Panc1 (cell line): ENCODE measurements around the gene TMEM141. TPM values are rescaled to one million over a fixed set of nuclear protein-coding genes. Genes with fewer than 3 reads are reported as not detected.

Source experiments
- ATAC-seq: fragments of 200-7000 bp; cut with Tn5 transposase; 2 replicates; pipeline ENCODE4 v1.9.1; 2020; ENCODE audit warnings: mild to moderate bottlenecking, moderate library complexity
- BruUV-seq: library from RNA; stranded (reverse); fragments of 400-500 nt; replicated peaks from 2 replicates; lab custom pipeline; 2021; lab: Mats Ljungman, UMichigan
- CTCF ChIA-PET: fragments of 300-600 bp; sonication (Branson Sonifier 250); formaldehyde crosslinking; loops from one replicate; lab custom pipeline; 2022; ENCODE audit warnings: antibody characterized with exemption; lab: Charles Lee
- POLR2A ChIA-PET: fragments of 300-600 bp; sonication (Branson Sonifier 250); formaldehyde crosslinking; loops from one replicate; lab custom pipeline; 2022; ENCODE audit warnings: antibody characterized with exemption; lab: Charles Lee
- DNase-seq: peaks from one replicate; pipeline ENCODE4 v3.0.0-alpha.2; 2010; ENCODE audit warnings: low read depth, low spot score
- H3K27ac ChIP-seq: 2 replicates; pipeline ENCODE4 v1.5.1; 2011; ENCODE audit warnings: mild to moderate bottlenecking, low read length, inconsistent platforms
- H3K27me3 ChIP-seq: fragments of 200-500 bp; sonication (Bioruptor generic); 2 replicates; pipeline ENCODE4 v1.6.0; 2014; ENCODE audit warnings: low read length, inconsistent platforms; ENCODE audit not compliant: control insufficient read depth, insufficient read depth
- H3K36me3 ChIP-seq: fragments of 200-500 bp; sonication (Bioruptor generic); 2 replicates; pipeline ENCODE4 v1.5.1; 2014; ENCODE audit warnings: inconsistent platforms, mild to moderate bottlenecking, low read length, moderate library complexity; ENCODE audit not compliant: control insufficient read depth, insufficient read depth
- H3K4me1 ChIP-seq: 2 replicates; pipeline ENCODE4 v1.5.1; 2011; ENCODE audit warnings: inconsistent platforms, mild to moderate bottlenecking, low read length, moderate library complexity; ENCODE audit not compliant: control insufficient read depth, insufficient read depth
- H3K4me3 ChIP-seq, 2 experiments: 2 replicates each; pipeline ENCODE4 v1.5.1; 2011 to 2012; ENCODE audit warnings: low read depth in 2 of 2, low read length in 2 of 2, mild to moderate bottlenecking in 2 of 2, inconsistent platforms in 1 of 2, moderate library complexity in 1 of 2
- H3K9me3 ChIP-seq: fragments of 200-500 bp; sonication (Bioruptor generic); 2 replicates; pipeline ENCODE4 v1.5.1; 2014; ENCODE audit warnings: low read depth, mild to moderate bottlenecking, inconsistent platforms, low read length, moderate library complexity; ENCODE audit not compliant: control insufficient read depth, insufficient read depth
- CTCF ChIP-seq: fragments of 450-650 bp; IDR thresholded peaks from 2 replicates; pipeline ENCODE4 v1.5.1; 2017; ENCODE audit warnings: mild to moderate bottlenecking
- POLR2AphosphoS5 ChIP-seq: IDR thresholded peaks from 2 replicates; pipeline ENCODE4 v1.6.1; 2012; ENCODE audit warnings: mild to moderate bottlenecking, low read depth, low read length, moderate library complexity
- REST ChIP-seq, 2 experiments: IDR thresholded peaks; 2 replicates each; pipeline ENCODE4 v1.6.1; 2011 to 2012; ENCODE audit warnings: low read depth in 2 of 2, control low read depth in 1 of 2, low read length in 1 of 2, mild to moderate bottlenecking in 1 of 2, moderate library complexity in 1 of 2; ENCODE audit not compliant: insufficient read depth in 1 of 2
- SIN3A ChIP-seq: IDR thresholded peaks from 2 replicates; pipeline ENCODE4 v1.6.1; 2012; ENCODE audit warnings: low read depth, mild to moderate bottlenecking, low read length, moderate library complexity, borderline replicate concordance; ENCODE audit not compliant: insufficient read depth
- TCF7L2 ChIP-seq: IDR thresholded peaks from 2 replicates; pipeline ENCODE4 v1.6.1; 2011; ENCODE audit warnings: mild to moderate bottlenecking, low read depth, low read length, inconsistent platforms
- in situ Hi-C: cut with HindIII; loops from 2 replicates; pipeline ENCODE4 v1.10.0; 2016; ENCODE audit warnings: low sequenced_read_pairs, low pct_unique_long_range_greater_than_20kb
- intact Hi-C: fragments of 100-400 bp; cut with micrococcal nuclease; formaldehyde crosslinking; loops from one replicate; pipeline ENCODE4 v1.10.0; 2022; ENCODE audit not compliant: unreplicated experiment
- total RNA-seq: library from RNA; stranded (reverse); gene quantifications from one replicate; pipeline ENCODE4 v1.2.1, GENCODE V29; 2021; ENCODE audit not compliant: unreplicated experiment

TMEM141 gene
- total RNA-seq, 1 experiment from 2014 or later, result 53.5 TPM

GRCh38 chr9:136746155-136746490 lies 45.0 kb upstream of the TMEM141 start:
- POLR2A ChIA-PET, result interaction anchor here (0.6 kb wide), 1 partner anchor 16 kb away, joined by 3 read pairs; no protein-coding TSS in a partner anchor
- H3K36me3 ChIP-seq, result no peaks in the 10 kb centered on the region
- no peaks in the 10 kb centered on the region for H3K27me3 ChIP-seq
- no peak for ATAC-seq
- H3K27ac ChIP-seq, result no peak overlapping the region
- intact Hi-C loops, result no loop called here
- DNase-seq, result no peak
- TF ChIP-seq REST (IDR thresholded peaks at IDR 0.05; ENCODE audit: insufficient read depth in 1 of 2, low read depth in 2 of 2, low read length in 1 of 2) (no peak), CTCF (no peak), POLR2AphosphoS5 (no peak), SIN3A (no peak), TCF7L2 (no peak)
- H3K4me3 ChIP-seq, result no peak overlapping the region
- CTCF ChIA-PET, result no interaction called here
- in situ Hi-C loops, result no loop called here
- H3K4me1 ChIP-seq, result no peaks in the 10 kb centered on the region
- no peaks in the 10 kb centered on the region for H3K9me3 ChIP-seq
- BruUV-seq, result no TSS peak

- Histone ChIP-seq H3K4me1 (no peaks in the 10 kb centered on the region), H3K4me3 (no peak overlapping the region), H3K27ac (no peak overlapping the region), H3K9me3 (no peaks in the 10 kb centered on the region), H3K27me3 (no peaks in the 10 kb centered on the region), H3K36me3 (no peaks in the 10 kb centered on the region)
- intact Hi-C loops, result no loop called here
- TF ChIP-seq REST (IDR thresholded peaks at IDR 0.05; ENCODE audit: insufficient read depth in 1 of 2, low read depth in 2 of 2, low read length in 1 of 2) (no peak), CTCF (no peak), SIN3A (no peak), POLR2AphosphoS5 (no peak)
- DNase-seq, result no peak
- no peak for ATAC-seq
- POLR2A ChIA-PET, result interaction anchor here (0.6 kb wide), 1 partner anchor 17 kb away, joined by 3 read pairs; no protein-coding TSS in a partner anchor
- CTCF ChIA-PET, result no interaction called here
- in situ Hi-C loops, result no loop called here
- BruUV-seq, result no TSS peak
Measured at GRCh38 chr9:136746621-136747020, 44.5 kb upstream of the TMEM141 start.
